Measurements from ENCODE around the gene MKI67. TPM values are rescaled to one million over a fixed set of nuclear protein-coding genes. Genes with fewer than 3 reads are reported as not detected.
A peak's percentile ranks its signal among the peaks of the same experiment; 100 is the strongest.

Gene MKI67
- total RNA-seq, 2 donors from 2014 or later: 74.8 to 90.5 TPM

DNA sequence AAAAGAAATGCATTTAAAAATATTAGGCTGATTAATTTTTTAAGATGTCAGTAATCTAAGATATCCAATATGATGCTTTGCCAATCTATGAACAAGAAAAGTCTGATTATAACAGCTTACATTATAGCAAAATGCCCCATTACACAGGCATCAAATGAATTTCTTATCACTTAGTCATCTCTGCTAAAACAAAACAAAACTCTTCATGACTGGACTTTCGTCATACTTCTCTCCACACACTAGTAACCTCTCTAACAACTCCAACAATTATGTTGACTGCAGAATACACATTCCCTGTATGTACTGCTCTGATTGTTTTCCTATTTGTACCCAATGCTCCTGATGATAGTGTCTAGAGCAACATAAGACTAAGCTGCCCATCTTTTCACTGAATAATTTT is 3.8 kb upstream of the MKI67 start:
- Histone ChIP-seq H3K4me1 (ENCODE audit: control insufficient read depth, insufficient read depth, low read length) (no peaks in the 10 kb centered on the region), H3K36me3 (ENCODE audit: control insufficient read depth, insufficient read depth, low read length) (no peaks in the 10 kb centered on the region), H3K27ac (ENCODE audit: low read depth, low read length) (no peak overlapping the region), H3K27me3 (ENCODE audit: control insufficient read depth, insufficient read depth, low read length, poor library complexity, severe bottlenecking) (no peaks in the 10 kb centered on the region), H3K9ac (ENCODE audit: extremely low read depth, low read length, poor library complexity, severe bottlenecking) (no peak overlapping the region), H3K9me3 (ENCODE audit: control insufficient read depth, low read length) (no peaks in the 10 kb centered on the region), H3K4me3 (ENCODE audit: low read length) (no peak overlapping the region)
- no peak for DNase-seq
- H3K9me3 Mint-ChIP-seq: no peaks in the 10 kb centered on the region
- TF ChIP-seq CTCF (conservative IDR thresholded peaks at IDR 0.05): no peak
- H3K27ac Mint-ChIP-seq: no peak overlapping the region
- H3K27me3 Mint-ChIP-seq (ENCODE audit: insufficient read depth): peaks cover 3% of the 10 kb centered on the region
- H3K4me3 Mint-ChIP-seq: no peak overlapping the region
- 94 to 100% methylated on average over 1 of the region's 1 CpG for WGBS, 2 experiments (ENCODE audit: insufficient coverage in 1 of 2, insufficient read length in 1 of 2)
- no peaks in the 10 kb centered on the region for H3K36me3 Mint-ChIP-seq (ENCODE audit: low read depth)
- peaks cover 9% of the 10 kb centered on the region for H3K4me1 Mint-ChIP-seq

GRCh38 chr10:128128582-128128981 is 2.4 kb upstream of the MKI67 start:
- 72 to 81% methylated on average over 6 to 8 of the region's 8 CpGs for whole genome bisulfite sequencing, 2 experiments (ENCODE audit: insufficient coverage in 1 of 2, insufficient read length in 1 of 2)
- Mint-ChIP-seq H3K4me1 (peaks cover 24% of the 10 kb centered on the region), H3K27ac (no peak overlapping the region), H3K36me3 (ENCODE audit: low read depth) (no peaks in the 10 kb centered on the region), H3K4me3 (no peak overlapping the region), H3K27me3 (ENCODE audit: insufficient read depth) (peaks cover 3% of the 10 kb centered on the region), H3K9me3 (no peaks in the 10 kb centered on the region)
- no peak for DNase-seq
- H3K9ac ChIP-seq (ENCODE audit: extremely low read depth, low read length, poor library complexity, severe bottlenecking): no peak overlapping the region
- no peaks in the 10 kb centered on the region for H3K27me3 ChIP-seq (ENCODE audit: control insufficient read depth, insufficient read depth, low read length, poor library complexity, severe bottlenecking)
- H3K27ac ChIP-seq (ENCODE audit: low read depth, low read length): no peak overlapping the region
- no peak for TF ChIP-seq CTCF (conservative IDR thresholded peaks at IDR 0.05)
- no peak overlapping the region for H3K4me3 ChIP-seq (ENCODE audit: low read length)
- no peaks in the 10 kb centered on the region for H3K36me3 ChIP-seq (ENCODE audit: control insufficient read depth, insufficient read depth, low read length)
- H3K9me3 ChIP-seq (ENCODE audit: control insufficient read depth, low read length): no peaks in the 10 kb centered on the region
- no peaks in the 10 kb centered on the region for H3K4me1 ChIP-seq (ENCODE audit: control insufficient read depth, insufficient read depth, low read length)

DNA sequence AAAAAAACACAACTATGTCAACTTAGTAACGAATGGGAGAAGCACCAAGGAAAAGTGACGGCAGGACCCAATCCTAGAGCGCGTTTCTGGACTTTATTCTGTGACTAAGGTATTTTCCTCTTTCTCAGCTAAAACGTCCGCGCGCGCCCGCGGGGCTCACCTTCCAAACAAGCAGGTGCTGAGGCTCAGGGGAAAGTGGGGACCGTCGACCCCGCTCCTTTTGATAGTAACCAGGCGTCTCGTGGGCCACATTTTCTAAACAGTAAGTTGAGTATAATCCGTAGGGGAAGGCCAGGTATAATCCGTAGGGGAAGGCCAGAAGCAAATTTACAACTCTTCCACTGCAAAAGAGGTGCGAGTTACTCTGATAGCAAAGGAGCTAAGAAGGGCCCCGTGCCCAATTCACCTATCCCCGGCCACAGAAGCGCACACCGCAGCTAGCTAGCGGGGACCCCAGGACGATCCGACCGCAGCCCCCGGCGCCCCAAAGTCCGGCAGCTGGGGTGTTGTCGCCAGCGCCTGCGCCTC is 743 bp downstream of the MKI67 start:
- Mint-ChIP-seq H3K36me3 (ENCODE audit: low read depth) (peaks cover 15% of the 10 kb centered on the region), H3K4me1 (peaks cover 24% of the 10 kb centered on the region), H3K4me3 (peak overlapping the region; percentile 83), H3K9me3 (no peaks in the 10 kb centered on the region), H3K27me3 (ENCODE audit: insufficient read depth) (no peaks in the 10 kb centered on the region), H3K27ac (peak overlapping the region; percentile 30)
- no peaks in the 10 kb centered on the region for H3K4me1 ChIP-seq (ENCODE audit: control insufficient read depth, insufficient read depth, low read length)
- no peak overlapping the region for H3K27ac ChIP-seq (ENCODE audit: low read depth, low read length)
- H3K4me3 ChIP-seq (ENCODE audit: low read length): peak overlapping the region; percentile 87
- no peak for TF ChIP-seq CTCF (conservative IDR thresholded peaks at IDR 0.05)
- H3K9me3 ChIP-seq (ENCODE audit: control insufficient read depth, low read length): no peaks in the 10 kb centered on the region
- no peaks in the 10 kb centered on the region for H3K27me3 ChIP-seq (ENCODE audit: control insufficient read depth, insufficient read depth, low read length, poor library complexity, severe bottlenecking)
- 1 to 2% methylated on average over 7 to 33 of the region's 33 CpGs for WGBS, 2 experiments (ENCODE audit: insufficient coverage in 1 of 2, insufficient read length in 1 of 2)
- H3K36me3 ChIP-seq (ENCODE audit: control insufficient read depth, insufficient read depth, low read length): peaks cover 24% of the 10 kb centered on the region
- no peak for DNase-seq
- H3K9ac ChIP-seq (ENCODE audit: extremely low read depth, low read length, poor library complexity, severe bottlenecking): peak overlapping the region; percentile 74

All from endodermal cell (in vitro differentiated cells).